Mesendoderm (in vitro differentiated cells): Measurements from ENCODE around the gene NHLRC4.

Experiments used
- DNase-seq: peaks from one replicate; pipeline ENCODE4 v3.0.0; 2013
- H2AK5ac ChIP-seq: 2 replicates; pipeline ENCODE4 v1.6.1; 2013; ENCODE audit warnings: low read length, inconsistent platforms
- H2BK120ac ChIP-seq: 2 replicates; pipeline ENCODE4 v1.6.1; 2013; ENCODE audit warnings: low read depth, mild to moderate bottlenecking, low read length, moderate library complexity, mixed read lengths
- H2BK15ac ChIP-seq: replicated peaks from 2 replicates; pipeline ENCODE4 v1.6.1; 2013; ENCODE audit warnings: low read depth, mild to moderate bottlenecking, moderate library complexity
- H2BK5ac ChIP-seq: 2 replicates; pipeline ENCODE4 v1.6.1; 2013; ENCODE audit warnings: low read length, inconsistent platforms
- H3K18ac ChIP-seq: 2 replicates; pipeline ENCODE4 v1.6.1; 2013; ENCODE audit warnings: mild to moderate bottlenecking, low read length, mixed read lengths
- H3K23ac ChIP-seq: one replicate; pipeline ENCODE4 v1.6.1; 2013; ENCODE audit warnings: low read length
- H3K27ac ChIP-seq: 2 replicates; pipeline ENCODE4 v1.5.1; 2013; ENCODE audit warnings: low read depth, mild to moderate bottlenecking, inconsistent platforms, low read length, moderate library complexity
- H3K27me3 ChIP-seq: 2 replicates; pipeline ENCODE4 v1.6.1; 2013; ENCODE audit warnings: low read length, control low read depth, mild to moderate bottlenecking, inconsistent platforms; ENCODE audit not compliant: insufficient read depth, poor library complexity
- H3K36me3 ChIP-seq: 2 replicates; pipeline ENCODE4 v1.6.1; 2013; ENCODE audit warnings: low read length, inconsistent platforms; ENCODE audit not compliant: control insufficient read depth, insufficient read depth
- H3K4ac ChIP-seq: one replicate; pipeline ENCODE4 v1.6.1; 2013; ENCODE audit warnings: low read depth, mild to moderate bottlenecking, low read length, moderate library complexity
- H3K4me1 ChIP-seq: 2 replicates; pipeline ENCODE4 v1.6.1; 2013; ENCODE audit warnings: low read depth, low read length, inconsistent platforms; ENCODE audit not compliant: control insufficient read depth
- H3K4me2 ChIP-seq: 2 replicates; pipeline ENCODE4 v1.6.1; 2013; ENCODE audit warnings: low read length
- H3K4me3 ChIP-seq: 2 replicates; pipeline ENCODE4 v1.5.1; 2013; ENCODE audit warnings: mild to moderate bottlenecking, low read length
- H3K56ac ChIP-seq: one replicate; pipeline ENCODE4 v1.6.1; 2013; ENCODE audit warnings: low read length
- H3K79me1 ChIP-seq: 2 replicates; pipeline ENCODE4 v1.6.1; 2013; ENCODE audit warnings: low read length, inconsistent platforms
- H3K79me2 ChIP-seq: 2 replicates; pipeline ENCODE4 v1.6.1; 2013; ENCODE audit warnings: mild to moderate bottlenecking, low read length; ENCODE audit not compliant: control insufficient read depth, insufficient read depth
- H3K9ac ChIP-seq: 2 replicates; pipeline ENCODE4 v1.6.1; 2013; ENCODE audit warnings: low read length, inconsistent platforms
- H4K5ac ChIP-seq: one replicate; pipeline ENCODE4 v1.6.1; 2013; ENCODE audit warnings: low read length
- H4K8ac ChIP-seq: one replicate; pipeline ENCODE4 v1.6.1; 2013; ENCODE audit warnings: low read depth, mild to moderate bottlenecking, control low read depth, low read length, moderate library complexity
- whole genome bisulfite sequencing: extraction: QIAGEN DNeasy Blood & Tissue Kit; methylation state at CpG from one replicate; pipeline ENCODE4 v1.1.7; 2013; ENCODE audit warnings: low lambda C conversion rate, missing lambda C conversion rate; ENCODE audit not compliant: insufficient coverage; ENCODE audit errors: extremely low coverage; 5-methylcytosine and 5-hydroxymethylcytosine counted together

Gene NHLRC4

GRCh38 chr16:534856-535445 lies 31.9 kb upstream of the NHLRC4 start:
- Histone ChIP-seq H2BK5ac (no peak overlapping the region), H3K56ac (no peak overlapping the region), H2BK15ac (no peak overlapping the region), H2BK120ac (no peak overlapping the region), H3K4me3 (no peak overlapping the region), H4K5ac (no peak overlapping the region), H3K27me3 (no peaks in the 10 kb centered on the region), H3K23ac (no peak overlapping the region), H4K8ac (no peak overlapping the region), H3K27ac (no peak overlapping the region), H3K18ac (no peak overlapping the region), H3K36me3 (no peaks in the 10 kb centered on the region), H3K4me2 (no peak overlapping the region), H3K79me2 (peaks cover 53% of the 10 kb centered on the region), H3K4ac (no peak overlapping the region), H3K9ac (no peak overlapping the region), H2AK5ac (no peak overlapping the region), H3K4me1 (no peaks in the 10 kb centered on the region), H3K79me1 (peaks cover 13% of the 10 kb centered on the region)
- whole genome bisulfite sequencing: no CpG with 5 or more reads among the region's 27 CpGs
- DNase-seq: no peak

GRCh38 chr16:535446-536405 lies 31.1 kb upstream of the NHLRC4 start:
- no peak overlapping the region for H2BK5ac ChIP-seq

GRCh38 chr16:536746-537145 lies 30.1 kb upstream of the NHLRC4 start:
- H3K9ac ChIP-seq: no peak overlapping the region
- no peak overlapping the region for H3K27ac ChIP-seq
- no peak overlapping the region for H3K56ac ChIP-seq
- H2BK5ac ChIP-seq: no peak overlapping the region
- no peak overlapping the region for H4K5ac ChIP-seq
- no peak overlapping the region for H3K18ac ChIP-seq
- no peak overlapping the region for H4K8ac ChIP-seq
- H3K4me3 ChIP-seq: no peak overlapping the region
- no peak overlapping the region for H3K23ac ChIP-seq
- no peak overlapping the region for H2AK5ac ChIP-seq
- H3K36me3 ChIP-seq: no peaks in the 10 kb centered on the region
- H3K4me2 ChIP-seq: no peak overlapping the region
- no peak overlapping the region for H2BK15ac ChIP-seq
- no peak overlapping the region for H2BK120ac ChIP-seq
- no peak overlapping the region for H3K4ac ChIP-seq
- H3K79me1 ChIP-seq: peaks cover 5% of the 10 kb centered on the region
- peaks cover 35% of the 10 kb centered on the region for H3K79me2 ChIP-seq
- no CpG with 5 or more reads among the region's 17 CpGs for WGBS
- H3K4me1 ChIP-seq: no peaks in the 10 kb centered on the region
- no peaks in the 10 kb centered on the region for H3K27me3 ChIP-seq
- no peak for DNase-seq

More at GRCh38 chr16:535446-536405, 31.1 kb upstream of the NHLRC4 start:
- H3K56ac ChIP-seq: no peak overlapping the region
- WGBS: no CpG with 5 or more reads among the region's 39 CpGs
- no peak overlapping the region for H3K4me3 ChIP-seq
- peaks cover 45% of the 10 kb centered on the region for H3K79me2 ChIP-seq
- no peak overlapping the region for H3K18ac ChIP-seq
- no peaks in the 10 kb centered on the region for H3K36me3 ChIP-seq
- no peak overlapping the region for H3K23ac ChIP-seq
- H3K79me1 ChIP-seq: peaks cover 7% of the 10 kb centered on the region
- H3K27ac ChIP-seq: no peak overlapping the region
- no peak overlapping the region for H2AK5ac ChIP-seq
- H3K9ac ChIP-seq: no peak overlapping the region
- no peak overlapping the region for H2BK120ac ChIP-seq
- no peak for DNase-seq
- no peaks in the 10 kb centered on the region for H3K27me3 ChIP-seq
- H4K5ac ChIP-seq: no peak overlapping the region
- H3K4ac ChIP-seq: no peak overlapping the region
- H3K4me1 ChIP-seq: no peaks in the 10 kb centered on the region
- no peak overlapping the region for H4K8ac ChIP-seq
- no peak overlapping the region for H3K4me2 ChIP-seq
- no peak overlapping the region for H2BK15ac ChIP-seq

GRCh38 chr16:537415-538335 lies 29.1 kb upstream of the NHLRC4 start:
- Histone ChIP-seq H3K56ac (no peak overlapping the region), H3K79me1 (peaks cover 5% of the 10 kb centered on the region), H3K4me3 (no peak overlapping the region), H2BK15ac (no peak overlapping the region), H3K27me3 (no peaks in the 10 kb centered on the region), H2BK5ac (no peak overlapping the region), H3K36me3 (no peaks in the 10 kb centered on the region), H3K79me2 (peaks cover 30% of the 10 kb centered on the region), H3K27ac (no peak overlapping the region), H3K9ac (no peak overlapping the region), H3K4me1 (no peaks in the 10 kb centered on the region), H2BK120ac (no peak overlapping the region), H4K5ac (no peak overlapping the region), H3K4ac (no peak overlapping the region), H3K4me2 (no peak overlapping the region), H2AK5ac (no peak overlapping the region), H3K23ac (no peak overlapping the region), H4K8ac (no peak overlapping the region), H3K18ac (no peak overlapping the region)
- no CpG with 5 or more reads among the region's 60 CpGs for WGBS
- DNase-seq: no peak

GRCh38 chr16:539901-540530 lies 26.8 kb upstream of the NHLRC4 start:
- peaks cover 5% of the 10 kb centered on the region for H3K79me1 ChIP-seq
- no peak overlapping the region for H3K56ac ChIP-seq
- no peaks in the 10 kb centered on the region for H3K36me3 ChIP-seq
- H3K4me1 ChIP-seq: no peaks in the 10 kb centered on the region
- no peak overlapping the region for H2AK5ac ChIP-seq
- H4K8ac ChIP-seq: no peak overlapping the region
- no CpG with 5 or more reads among the region's 34 CpGs for WGBS
- no peak overlapping the region for H3K9ac ChIP-seq
- H3K23ac ChIP-seq: no peak overlapping the region
- no peak overlapping the region for H3K4me3 ChIP-seq
- no peak overlapping the region for H2BK15ac ChIP-seq
- no peak overlapping the region for H3K4me2 ChIP-seq
- H3K27me3 ChIP-seq: no peaks in the 10 kb centered on the region
- DNase-seq: no peak
- H2BK120ac ChIP-seq: no peak overlapping the region
- no peak overlapping the region for H2BK5ac ChIP-seq
- H3K79me2 ChIP-seq: peaks cover 12% of the 10 kb centered on the region
- H3K27ac ChIP-seq: no peak overlapping the region
- no peak overlapping the region for H3K18ac ChIP-seq
- no peak overlapping the region for H3K4ac ChIP-seq
- no peak overlapping the region for H4K5ac ChIP-seq
